GM23248 (cell line): ENCODE data around the gene HDGFL2.

Experiments used
- EZH2 ChIP-seq: fragments of 200-600 bp; sonication (generic); IDR thresholded peaks from 2 replicates; pipeline ENCODE4 v1.6.1; 2018; ENCODE audit warnings: antibody characterized with exemption, mild to moderate bottlenecking; ENCODE audit not compliant: insufficient read depth, poor library complexity, severe bottlenecking
- EZH2phosphoT487 ChIP-seq: fragments of 200-600 bp; sonication (generic); IDR thresholded peaks from 2 replicates; pipeline ENCODE4 v1.6.1; 2018; ENCODE audit warnings: antibody characterized with exemption, moderate library complexity, mild to moderate bottlenecking, low read depth; ENCODE audit not compliant: insufficient read depth

- TF ChIP-seq EZH2phosphoT487, result no peak
- TF ChIP-seq EZH2, result no peak
Observed at GRCh38 chr19:4464815-4465581, 7.1 kb upstream of the HDGFL2 start.
